ENCODE measurements around the gene NCKAP5.
A peak's percentile ranks its signal among the peaks of the same experiment; 100 is the strongest.

The NCKAP5 gene

DNA sequence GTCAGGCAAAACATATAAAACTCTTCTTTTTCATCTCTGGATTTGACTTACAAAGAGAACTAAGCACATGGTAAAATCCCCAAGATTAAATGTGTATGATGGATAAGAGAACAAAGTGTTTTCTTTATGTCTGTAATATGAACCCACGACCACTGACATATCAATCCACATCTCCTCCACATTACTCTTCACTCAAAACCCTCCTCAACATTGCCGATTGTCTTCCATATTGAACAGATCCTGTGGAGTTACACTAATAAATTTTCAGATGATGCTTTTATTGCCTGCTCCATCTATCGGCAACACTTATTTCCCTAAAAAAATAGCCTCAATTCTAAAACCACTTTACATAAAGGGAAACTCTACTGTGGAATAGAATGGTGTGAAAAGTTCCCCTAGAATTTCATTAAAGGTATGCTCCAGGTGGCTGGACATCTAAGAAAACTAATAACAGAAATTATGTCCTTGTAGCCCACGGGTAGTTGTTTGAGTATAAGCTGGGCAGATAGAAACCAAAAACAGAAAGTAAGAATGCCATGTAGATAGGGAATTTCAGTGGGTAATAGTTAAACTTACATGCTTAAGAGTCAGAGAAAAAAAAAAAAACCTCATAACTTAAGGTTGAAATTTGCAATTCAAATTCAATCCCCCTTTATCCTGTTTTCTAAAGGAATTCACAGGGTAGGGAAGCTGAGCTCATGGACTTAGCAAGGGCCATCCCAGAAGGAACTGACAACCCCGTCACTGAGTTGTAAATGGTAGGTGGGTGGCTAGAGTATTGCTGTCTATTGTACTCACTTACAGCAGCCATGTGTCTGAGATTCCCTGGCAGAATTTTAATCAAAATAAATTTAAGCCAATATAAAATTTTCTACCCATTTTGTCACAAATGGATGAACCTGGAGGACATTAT, 592.8 kb downstream of the NCKAP5 start:
- no peak for DNase-seq

DNA sequence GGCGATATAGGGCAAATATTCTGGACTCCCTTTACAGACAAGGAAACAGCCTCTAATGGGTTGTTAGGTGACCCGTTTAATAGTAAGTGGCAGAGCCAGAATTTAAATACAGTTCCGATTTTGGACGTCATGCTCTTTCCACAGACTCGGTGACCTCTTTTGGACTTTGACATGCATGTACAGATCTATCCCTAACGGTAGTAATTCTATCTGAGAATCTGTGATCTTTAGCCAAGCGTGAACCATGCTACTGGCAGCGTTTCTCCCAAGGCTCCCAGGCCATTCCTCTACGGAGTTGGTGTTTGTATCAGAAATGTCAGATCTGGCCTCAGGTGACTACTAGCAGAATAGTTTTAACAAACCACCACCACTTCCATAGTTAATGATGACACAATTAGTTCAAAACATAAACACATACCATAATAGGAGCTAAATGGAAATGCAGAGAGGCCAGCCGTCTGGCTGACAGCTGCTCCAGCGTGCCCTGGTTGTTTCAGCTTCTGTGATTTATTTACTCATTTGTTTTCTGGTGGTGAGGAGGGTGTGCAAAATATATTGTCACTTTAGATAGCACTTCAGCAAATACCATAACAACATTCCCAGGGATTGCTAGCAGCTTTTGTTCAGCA, 593.7 kb downstream of the NCKAP5 start:
- no peak for DNase-seq

DNA sequence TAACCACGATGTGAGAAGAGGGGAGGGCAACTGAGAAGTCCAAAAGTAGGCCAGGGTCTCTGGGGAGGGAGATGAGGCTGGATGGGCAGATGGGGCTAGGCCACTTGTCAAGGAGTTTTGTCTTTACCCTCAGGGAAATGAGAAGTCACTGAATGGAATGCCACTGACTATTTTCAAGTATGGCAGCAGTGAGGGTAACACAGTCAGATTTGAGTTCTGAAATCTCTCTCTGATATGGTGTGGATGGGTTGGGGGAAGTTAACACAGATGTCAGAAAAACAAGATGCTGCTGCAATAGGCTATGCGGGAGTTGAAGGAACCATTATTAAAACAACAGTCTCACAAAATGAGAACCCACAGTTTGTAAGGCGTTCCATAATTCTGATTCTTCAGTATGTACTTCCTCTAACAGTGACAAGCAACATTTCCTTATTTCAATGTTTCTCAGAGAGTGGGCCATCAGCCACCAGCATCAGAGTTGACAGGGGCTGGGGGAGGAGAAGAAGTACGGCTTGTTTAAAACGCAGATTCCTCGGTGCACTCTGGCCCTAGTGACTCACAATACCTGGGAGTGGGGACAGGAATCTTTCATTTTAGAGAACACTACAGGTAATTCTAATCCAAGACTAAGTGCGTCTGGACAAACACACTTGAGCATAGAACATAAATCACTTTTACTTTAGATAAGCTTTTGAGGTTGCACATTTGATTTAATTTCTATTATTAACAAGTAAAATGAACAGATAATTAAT, 596.8 kb downstream of the NCKAP5 start:
- no peak for DNase-seq

DNA sequence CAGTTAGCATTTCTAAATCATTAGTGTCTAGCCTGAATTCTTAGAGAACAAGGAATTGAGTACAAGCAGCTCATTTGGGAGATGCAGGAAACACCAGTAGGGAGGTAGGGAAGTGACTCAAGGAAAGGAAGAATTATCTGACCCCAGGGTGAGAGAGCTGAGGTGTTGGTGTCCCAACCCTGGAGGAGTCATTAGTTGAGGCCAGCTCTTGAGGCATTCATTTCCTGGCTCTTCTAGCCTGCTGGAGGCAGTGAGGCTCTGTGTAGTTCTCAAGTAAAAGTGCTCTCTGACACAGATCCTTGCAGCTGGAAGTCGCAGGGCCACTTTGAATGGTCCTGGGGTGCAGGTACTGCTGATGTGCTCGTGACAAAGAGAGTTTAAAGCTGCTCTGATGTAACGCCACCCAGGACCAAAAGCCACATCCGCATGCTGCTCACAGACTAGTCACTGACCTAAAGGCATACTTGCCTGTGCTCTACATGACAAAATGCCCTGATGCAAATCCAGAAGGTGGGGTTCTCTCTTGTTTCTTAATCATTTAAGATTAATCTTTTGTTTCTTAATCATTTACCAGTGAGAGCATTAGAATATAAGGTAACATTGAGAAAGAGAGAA, 598.8 kb downstream of the NCKAP5 start:
- no peak for DNase-seq

DNA sequence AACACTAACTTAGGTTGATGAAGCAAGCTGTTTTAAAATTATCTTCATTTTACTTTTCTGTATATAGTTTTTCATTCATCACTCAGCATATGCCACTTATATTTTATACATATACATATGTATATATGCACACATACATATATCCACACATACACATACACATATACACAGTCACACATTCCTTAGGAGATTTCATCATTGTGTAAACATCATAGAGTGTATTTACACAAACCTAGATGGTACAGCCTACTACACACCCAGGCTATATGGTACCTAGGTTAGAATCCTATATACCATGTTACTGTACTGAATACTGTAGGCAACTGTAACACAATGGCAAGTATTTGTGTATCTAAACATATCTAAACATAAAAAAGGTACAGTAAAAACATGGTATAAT, 602.8 kb downstream of the NCKAP5 start:
- DNase-seq = no peak

DNA sequence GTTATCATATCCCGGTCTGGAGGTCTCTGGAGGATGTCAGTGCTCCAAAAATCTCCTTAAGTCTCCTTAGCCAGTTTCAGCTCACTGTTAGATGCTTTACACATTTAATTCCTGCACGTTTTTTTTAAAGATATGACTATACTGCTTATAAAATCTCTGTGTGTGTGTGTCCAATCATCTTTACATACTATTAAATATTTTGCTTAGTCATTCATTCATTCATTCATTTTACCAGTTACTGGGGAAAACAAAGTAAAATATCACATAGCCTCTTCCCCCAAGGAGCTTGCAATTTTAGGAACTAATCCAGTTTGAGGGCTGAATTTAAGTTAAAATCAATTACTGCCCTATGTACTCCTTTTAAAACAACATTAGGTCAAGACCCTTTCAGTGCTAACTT, 605.1 kb downstream of the NCKAP5 start:
- no peak for DNase-seq

DNA sequence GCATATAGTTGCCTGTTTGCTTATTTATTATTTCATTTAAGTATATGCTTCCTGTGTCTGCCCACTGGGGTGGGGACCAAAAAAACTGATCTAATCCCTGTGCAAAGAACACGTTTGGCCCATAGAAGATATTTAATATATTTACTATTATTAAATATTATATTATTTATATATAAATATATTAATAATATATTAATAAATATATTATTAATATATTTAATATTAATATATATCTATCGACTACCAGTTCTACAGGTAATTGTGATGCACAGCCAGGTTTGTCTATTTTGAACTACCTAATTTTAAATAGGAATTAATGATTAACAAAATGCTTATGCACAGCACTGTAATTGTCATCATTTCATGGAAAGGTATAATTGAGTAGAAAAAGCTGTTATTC, 609.4 kb downstream of the NCKAP5 start:
- no peak for DNase-seq

DNA sequence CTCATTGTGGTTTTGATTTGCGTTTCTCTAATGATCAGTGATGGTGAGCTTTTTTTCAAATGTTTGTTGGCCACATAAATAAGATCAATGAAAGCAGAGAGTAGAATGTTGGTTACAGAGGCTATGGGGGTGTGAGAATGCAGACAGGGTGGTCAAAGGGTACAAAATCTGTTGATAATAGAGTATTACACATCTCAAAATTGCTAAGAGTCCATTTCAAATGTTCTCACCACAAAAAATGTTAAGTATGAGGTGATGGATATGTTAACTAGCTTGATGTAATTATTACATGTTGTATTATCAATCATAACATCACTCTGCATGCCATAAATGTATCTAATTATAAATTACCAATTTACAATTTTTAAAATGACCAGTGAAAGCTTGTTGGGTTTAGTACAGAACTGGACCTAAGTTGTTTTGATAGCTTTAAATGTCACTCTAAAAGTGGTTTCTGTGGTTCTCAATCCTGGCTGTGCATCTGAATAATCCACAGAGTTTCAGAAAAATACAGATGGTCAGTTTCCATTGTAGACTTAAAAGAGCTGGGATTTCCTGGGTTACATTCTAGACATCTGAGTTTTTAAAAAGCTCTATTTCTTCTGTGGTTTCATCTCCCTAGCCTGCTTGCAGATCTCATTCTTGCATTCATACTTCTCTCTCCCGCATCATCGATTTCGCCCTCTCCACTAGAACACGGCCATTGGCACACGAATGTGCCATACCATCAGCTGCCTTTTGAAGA, 612.2 kb downstream of the NCKAP5 start:
- no peak for DNase-seq

DNA sequence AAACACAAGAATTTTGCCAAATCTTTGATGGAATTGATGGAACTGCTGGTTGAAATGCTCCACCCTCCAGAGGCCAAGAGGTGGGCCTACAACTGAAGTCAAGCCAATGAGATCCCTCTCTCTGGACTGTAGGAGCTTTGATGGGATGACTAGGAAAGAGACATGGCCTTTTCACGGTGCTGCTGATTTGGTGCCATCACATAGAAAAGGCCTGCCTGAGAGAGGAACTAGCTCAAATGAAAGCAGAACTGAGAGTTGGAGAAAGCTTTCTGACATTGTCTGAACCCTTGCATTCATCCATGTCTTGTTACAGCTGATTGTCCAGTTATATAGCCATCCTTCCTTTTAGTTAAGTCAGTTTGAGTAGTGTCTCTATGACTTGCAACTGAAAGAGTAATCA, 614.5 kb downstream of the NCKAP5 start:
- DNase-seq = peak in 1 of 2 donors; percentile 11

DNA sequence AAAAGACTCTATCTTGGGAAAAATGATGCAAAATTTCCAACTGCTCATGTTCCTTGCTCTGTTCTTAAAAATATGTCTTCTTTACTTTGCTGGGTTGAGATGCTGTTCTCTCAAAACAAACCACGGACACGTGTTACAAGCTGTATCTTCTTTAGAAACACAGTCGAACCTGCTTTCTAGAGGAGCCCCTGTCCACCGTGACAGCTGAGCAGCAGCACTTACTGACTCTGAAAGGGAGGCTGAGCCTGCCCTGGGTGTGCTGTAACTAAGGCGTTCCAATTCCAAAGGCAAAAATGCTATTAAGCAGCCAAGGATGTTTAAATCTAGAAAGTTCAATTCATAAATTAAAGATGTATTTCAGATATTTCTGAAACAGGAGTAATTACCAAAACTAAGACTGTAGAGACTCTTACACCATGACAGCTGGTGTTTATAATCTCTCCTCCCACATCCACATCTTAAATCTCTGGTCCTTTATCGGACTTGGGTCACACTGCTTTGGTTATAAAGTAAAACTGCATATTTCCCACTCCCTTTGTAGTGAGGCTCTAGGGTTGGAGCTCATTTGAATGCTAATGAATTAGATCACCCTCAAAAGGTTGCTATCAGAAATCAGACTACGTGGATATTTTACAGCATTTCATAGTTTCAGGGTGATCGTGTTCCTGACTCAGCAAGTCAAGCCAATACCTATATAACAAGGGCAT, 617.1 kb downstream of the NCKAP5 start:
- DNase-seq = no peak

DNA sequence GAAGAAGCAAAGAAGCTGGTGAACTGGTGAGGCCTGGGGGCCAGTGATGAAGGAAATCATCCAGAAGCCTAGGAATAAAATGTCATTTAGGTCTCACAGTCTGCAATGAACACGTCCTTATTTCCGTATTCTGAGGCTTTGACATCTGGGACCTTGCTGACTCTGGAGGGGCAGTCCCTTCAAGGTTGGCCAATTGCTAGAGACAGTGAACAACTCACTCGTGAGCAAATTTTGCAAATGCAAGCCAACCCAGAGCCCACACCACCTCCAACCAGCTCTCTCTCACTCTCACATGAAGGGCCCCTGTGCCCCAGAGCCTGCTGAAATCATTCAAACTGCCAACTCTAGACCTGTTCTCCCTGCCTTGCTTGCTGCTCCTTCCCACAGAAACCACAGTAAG, 619.2 kb downstream of the NCKAP5 start:
- DNase-seq = no peak

DNA sequence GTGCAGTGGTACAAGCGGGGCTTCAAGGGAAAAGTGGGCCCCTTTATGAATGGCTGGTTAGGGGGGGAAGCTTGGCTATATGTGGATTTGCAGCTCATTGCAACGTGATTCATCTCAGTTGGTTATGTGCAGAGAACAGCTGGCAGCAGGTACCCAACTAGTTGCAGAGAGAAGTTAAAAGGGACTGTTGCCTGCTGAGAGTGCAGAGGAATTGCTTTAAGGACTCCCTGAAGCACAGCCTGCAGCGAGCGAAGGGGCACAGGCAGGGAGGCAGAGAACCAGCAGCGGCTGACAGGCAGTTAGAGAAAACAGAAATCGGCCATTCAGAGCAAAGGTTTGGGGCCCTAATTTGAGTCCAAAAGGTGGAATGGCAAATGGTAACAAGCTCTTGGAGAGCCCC, 620.1 kb downstream of the NCKAP5 start:
- DNase-seq = no peak

DNA sequence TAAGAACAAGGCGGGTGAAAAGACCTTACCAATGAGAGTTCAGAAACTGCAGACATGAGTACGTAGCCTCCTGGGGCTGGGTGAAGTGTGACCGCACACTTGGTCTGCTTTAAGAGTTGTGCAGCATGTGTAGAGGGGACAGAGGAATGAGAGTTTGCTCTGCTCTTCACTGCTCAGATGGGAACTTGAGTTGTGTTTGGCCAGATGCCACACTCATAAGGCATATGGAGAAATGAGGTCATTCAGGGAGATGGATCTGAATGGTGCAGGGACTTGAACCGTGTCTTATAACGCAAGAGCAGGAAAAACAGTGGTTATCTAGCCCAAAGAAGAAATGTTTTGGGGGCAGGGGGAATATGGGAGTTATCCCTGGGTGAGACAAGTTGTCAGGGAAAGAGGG, 624.4 kb downstream of the NCKAP5 start:
- DNase-seq = no peak

DNA sequence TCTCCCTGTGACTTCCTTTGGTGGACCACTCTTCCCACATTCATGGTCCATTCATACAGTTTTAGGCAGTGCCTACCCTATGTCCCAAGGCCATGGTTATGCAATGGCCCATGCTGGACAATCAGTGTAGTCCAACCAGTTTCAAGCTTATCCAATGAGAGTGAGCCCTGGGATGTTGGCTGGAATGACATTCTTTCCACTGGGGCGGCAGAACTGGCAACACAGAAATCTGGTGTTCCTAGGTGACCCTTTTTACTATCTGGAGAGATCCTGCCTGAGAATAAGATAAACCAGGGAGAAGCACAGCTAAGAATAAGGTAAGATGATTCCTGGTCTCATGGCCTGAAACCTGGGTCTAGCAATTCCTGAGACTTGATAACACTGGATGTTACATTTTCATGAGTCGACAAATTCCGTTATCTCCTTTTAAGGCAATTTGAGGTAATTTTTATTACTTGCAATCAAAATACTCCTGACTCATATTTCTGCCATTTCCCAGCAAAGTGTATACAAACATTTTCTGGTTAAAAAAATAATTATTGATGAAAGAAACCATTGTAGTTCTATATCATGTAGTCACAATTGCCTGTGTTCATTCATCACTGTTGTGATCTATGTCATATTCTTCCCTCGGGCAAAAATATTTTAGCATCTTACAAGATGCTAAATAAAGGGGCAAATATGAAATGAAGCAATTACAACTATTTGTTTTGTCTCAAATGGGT, 626.8 kb downstream of the NCKAP5 start:
- no peak for DNase-seq

DNA sequence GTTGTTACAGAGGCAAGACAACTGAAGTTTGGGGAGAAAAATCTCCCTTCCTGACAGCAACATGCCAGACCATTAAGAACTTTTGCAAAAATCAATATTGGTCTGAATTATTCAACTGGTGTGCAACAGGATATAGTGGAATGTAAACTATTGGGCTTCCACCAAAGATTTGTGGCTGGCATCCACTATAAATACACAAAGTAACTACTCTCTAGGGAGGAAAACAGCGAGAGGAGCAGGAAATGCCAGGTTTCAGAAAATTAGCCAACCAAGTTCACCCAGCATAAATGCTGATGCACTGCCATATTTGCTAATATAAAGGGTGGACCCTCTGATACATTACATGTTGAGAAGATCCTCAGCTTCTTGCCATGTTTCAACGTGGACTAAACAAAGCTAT, 630.6 kb downstream of the NCKAP5 start:
- no peak for DNase-seq

DNA sequence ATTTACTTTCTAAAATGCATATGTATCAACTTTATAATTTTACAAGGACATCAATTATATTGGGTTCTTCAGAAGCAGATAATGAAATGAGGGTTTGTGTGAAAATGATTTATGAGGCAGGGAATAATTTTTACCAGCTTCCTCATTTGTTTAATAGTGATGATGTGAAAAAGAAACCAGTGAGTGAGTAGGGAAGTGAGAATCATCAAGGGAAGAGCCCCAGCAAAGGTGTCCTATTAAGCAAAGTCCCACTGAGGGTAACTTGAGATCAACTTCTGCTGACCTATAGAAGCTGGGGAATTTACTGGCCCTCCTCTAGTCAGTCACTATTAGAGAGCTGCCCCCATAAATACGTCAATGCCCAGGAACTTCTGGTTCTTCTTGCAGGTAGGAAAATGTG, 631.5 kb downstream of the NCKAP5 start:
- DNase-seq = no peak

DNA sequence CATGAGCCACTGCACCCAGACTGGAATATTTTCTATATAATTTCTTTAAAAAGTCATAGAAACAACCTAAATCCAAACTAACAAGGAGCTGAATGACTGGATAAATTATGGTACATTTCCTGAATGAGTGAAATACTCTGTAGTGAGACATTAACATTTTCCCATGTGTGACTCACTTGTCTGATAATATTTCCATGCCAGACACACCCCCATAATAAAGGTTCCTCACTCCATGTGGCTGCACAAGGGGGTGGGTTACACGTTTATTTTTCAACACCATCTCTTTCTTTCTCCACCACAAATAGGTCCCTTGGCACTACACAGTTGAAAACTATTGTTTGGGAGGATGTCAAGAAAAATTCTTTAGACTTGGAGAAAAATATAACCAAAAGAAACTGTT, 632.0 kb downstream of the NCKAP5 start:
- DNase-seq = no peak

DNA sequence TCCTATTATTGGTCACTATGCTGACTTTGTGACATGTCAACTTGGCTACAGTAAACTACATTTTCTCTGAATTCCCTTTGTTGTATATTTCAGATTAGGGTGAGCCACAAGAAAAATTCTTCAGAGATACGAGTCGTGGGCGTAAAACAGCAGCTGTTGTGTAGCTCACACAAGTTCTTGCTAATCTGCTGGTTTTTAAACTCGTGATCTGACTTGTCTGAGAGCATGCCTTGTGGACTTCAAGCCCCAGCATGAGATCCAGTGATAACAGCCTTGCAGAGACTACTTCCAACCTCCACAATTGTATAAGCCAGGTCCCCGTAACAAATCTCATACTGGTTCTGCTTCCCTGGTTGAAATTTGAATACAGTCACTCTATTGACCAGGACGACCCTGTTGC, 638.5 kb downstream of the NCKAP5 start:
- peak in 1 of 2 donors; percentile 6 for DNase-seq

DNA sequence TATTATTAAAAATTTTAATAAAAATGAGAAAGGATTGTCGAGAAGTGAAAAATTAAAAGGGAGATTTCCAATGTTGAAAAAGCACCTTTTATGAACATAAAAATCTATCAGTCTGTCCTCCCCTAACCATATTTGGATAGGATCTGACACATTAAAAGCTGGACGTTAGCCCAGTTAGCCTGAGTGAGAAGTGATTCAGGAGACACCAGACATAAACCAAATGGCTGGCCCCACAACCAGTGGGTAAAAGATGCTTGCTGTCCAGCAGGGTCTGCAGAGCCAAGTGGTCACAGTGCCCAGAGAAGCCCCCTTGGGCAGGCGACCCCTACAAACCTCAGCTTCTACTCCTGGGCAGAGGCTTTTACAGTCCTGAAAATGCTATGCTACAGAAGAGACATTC, 644.5 kb downstream of the NCKAP5 start:
- no peak for DNase-seq

DNA sequence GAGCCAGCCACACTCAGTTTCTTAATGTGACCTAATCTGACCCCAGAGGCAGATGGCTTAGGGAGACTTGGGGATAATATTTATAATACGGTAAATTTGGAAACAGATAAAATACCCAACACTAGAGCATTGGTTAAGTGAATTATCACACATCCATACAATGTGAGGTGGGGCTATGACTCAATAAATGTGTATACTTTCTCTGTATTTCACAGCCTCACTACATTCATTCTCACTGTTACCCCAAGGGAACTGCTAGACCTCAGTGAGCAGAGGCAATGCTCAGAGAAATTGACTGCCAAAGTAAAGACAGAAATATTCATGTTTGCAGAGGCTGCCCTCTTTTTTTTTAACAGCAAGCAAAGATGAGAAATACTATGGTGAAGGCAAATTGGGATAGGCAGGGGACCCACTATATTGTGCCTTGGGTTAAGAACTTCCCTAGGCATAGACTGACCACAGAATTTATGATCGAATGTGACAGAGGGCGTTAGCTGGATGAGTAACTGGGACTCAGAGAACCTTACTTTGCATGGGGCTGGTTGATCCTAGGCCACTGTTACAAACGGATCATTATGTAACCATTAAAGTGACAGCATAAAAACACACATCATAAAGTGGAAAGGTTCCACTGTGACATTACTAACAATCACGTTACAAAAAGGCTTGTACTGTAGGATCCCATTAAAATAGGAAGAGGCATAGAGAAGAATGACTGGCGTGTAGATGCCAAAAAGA, 652.3 kb downstream of the NCKAP5 start:
- DNase-seq = no peak

All from hippocampal formation (tissue), 2 donors.